ENCODE data around the gene TMEM52.

DNA sequence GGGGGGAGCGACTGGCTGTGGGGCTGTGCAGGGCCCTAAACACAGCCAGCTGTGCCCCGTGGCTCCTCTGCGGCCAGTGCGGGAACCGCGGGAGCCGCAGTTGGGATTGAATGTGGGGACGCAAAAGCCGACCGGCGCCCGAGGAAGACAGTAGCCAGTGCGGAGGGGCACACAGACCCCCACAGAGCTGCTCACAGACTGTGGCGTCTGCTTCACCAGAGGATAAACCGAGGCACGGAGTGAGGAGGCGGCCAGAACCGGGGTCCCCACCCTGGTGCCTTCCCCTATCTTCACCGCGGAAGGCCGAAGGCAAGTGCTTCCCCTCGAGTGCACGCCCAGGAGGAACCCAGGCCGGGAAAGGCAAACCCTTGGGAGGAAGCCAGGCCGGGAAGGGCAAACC is 8.7 kb upstream of the TMEM52 start:
- TF ChIP-seq ZZZ3 (IDR thresholded peaks at IDR 0.05) = no peak
- TF ChIP-seq REST (IDR thresholded peaks at IDR 0.05; ENCODE audit: borderline replicate concordance) = no peak
- TF ChIP-seq REST (CRISPR knock-in tag; IDR thresholded peaks at IDR 0.05; ENCODE audit: low read depth) = no peak

Measured in K562 (cell line).